WTC11 (cell line): ENCODE data around the gene MPC1. TPM values are rescaled to one million over a fixed set of nuclear protein-coding genes. Genes with fewer than 3 reads are reported as not detected.
"Not testable (repeated sequence)": the region's sequence is repeated elsewhere in the genome, so short reads cannot be mapped to it uniquely, and the experiment has no call there.

ENCODE experiments used
- ATAC-seq: fragments of 200-7000 bp; cut with Tn5 transposase; 2 replicates; pipeline ENCODE4 v1.10.0; 2021; ENCODE audit warnings: mild to moderate bottlenecking, moderate library complexity
- CTCF ChIA-PET: fragments of 300-600 bp; sonication (Branson Sonifier 250); formaldehyde crosslinking; loops from one replicate; lab custom pipeline; 2021; ENCODE audit warnings: antibody characterized with exemption; lab: Charles Lee
- POLR2A ChIA-PET: fragments of 350-600 bp; sonication (Branson Sonifier 250); formaldehyde crosslinking; loops from one replicate; lab custom pipeline; 2021; ENCODE audit warnings: antibody characterized with exemption; lab: Charles Lee
- DNase-seq: peaks from one replicate; pipeline ENCODE4 v3.0.0; 2021; ENCODE audit warnings: low spot score
- H3K27ac Mint-ChIP-seq: 2 replicates; pipeline ENCODE4 v1.8.0; 2021; ENCODE audit warnings: mixed read lengths
- H3K27me3 Mint-ChIP-seq: 2 replicates; pipeline ENCODE4 v1.8.0; 2021; ENCODE audit warnings: low read depth, mild to moderate bottlenecking, moderate library complexity, mixed read lengths
- H3K36me3 Mint-ChIP-seq: 2 replicates; pipeline ENCODE4 v1.8.0; 2021; ENCODE audit warnings: mixed read lengths
- H3K4me1 Mint-ChIP-seq: 2 replicates; pipeline ENCODE4 v1.8.0; 2022; ENCODE audit warnings: mixed read lengths
- H3K4me3 Mint-ChIP-seq: 2 replicates; pipeline ENCODE4 v1.8.0; 2021; ENCODE audit warnings: mild to moderate bottlenecking, moderate library complexity, mixed read lengths
- H3K9me3 Mint-ChIP-seq: 2 replicates; pipeline ENCODE4 v1.8.0; 2021; ENCODE audit warnings: mixed read lengths
- CBFB ChIP-seq: sonication (generic); formaldehyde crosslinking; IDR thresholded peaks from 2 replicates; pipeline ENCODE4 v1.8.1; 2022; ENCODE audit warnings: mild to moderate bottlenecking, low read depth, missing genetic modification reagents
- GABPB1 ChIP-seq: sonication (generic); formaldehyde crosslinking; IDR thresholded peaks from 2 replicates; pipeline ENCODE4 v1.8.1; 2023; ENCODE audit warnings: mild to moderate bottlenecking, missing genetic modification reagents
- HMGA2 ChIP-seq: fragments of 250-450 bp; sonication (Bioruptor Pico); IDR thresholded peaks from 2 replicates; pipeline ENCODE4 v1.4.0; 2021; ENCODE audit warnings: mild to moderate bottlenecking, moderate library complexity
- KAT7 ChIP-seq: sonication (generic); formaldehyde crosslinking; IDR thresholded peaks from 2 replicates; pipeline ENCODE4 v1.8.1; 2023; ENCODE audit warnings: missing genetic modification reagents, mild to moderate bottlenecking, borderline replicate concordance
- MXD4 ChIP-seq: fragments of 250-450 bp; sonication (Bioruptor Pico); IDR thresholded peaks from 2 replicates; pipeline ENCODE4 v1.8.0; 2021; ENCODE audit warnings: mild to moderate bottlenecking, moderate library complexity, borderline replicate concordance
- STAT6 ChIP-seq: sonication (generic); formaldehyde crosslinking; conservative IDR thresholded peaks from 2 replicates; pipeline ENCODE4 v1.8.1; 2023; ENCODE audit warnings: mild to moderate bottlenecking, low read depth, missing genetic modification reagents, moderate library complexity
- USF2 ChIP-seq: sonication (generic); formaldehyde crosslinking; IDR thresholded peaks from 2 replicates; pipeline ENCODE4 v1.8.1; 2023; ENCODE audit warnings: mild to moderate bottlenecking, missing genetic modification reagents, moderate library complexity
- ZNF121 ChIP-seq: sonication (generic); formaldehyde crosslinking; IDR thresholded peaks from 2 replicates; pipeline ENCODE4 v1.8.0; 2023; ENCODE audit warnings: missing genetic modification reagents
- total RNA-seq: library from RNA; stranded (reverse); gene quantifications from 3 replicates; pipeline ENCODE4 v1.2.3, GENCODE V29; 2021
- TF ChIP-seq, protein P1 (sequence below): sonication (generic); formaldehyde crosslinking; IDR thresholded peaks from 2 replicates; pipeline ENCODE4 v1.8.1; 2022; ENCODE audit warnings: mild to moderate bottlenecking, missing genetic modification reagents, moderate library complexity, borderline replicate concordance
- TF ChIP-seq, protein P2 (sequence below): sonication (generic); formaldehyde crosslinking; IDR thresholded peaks from 2 replicates; pipeline ENCODE4 v1.8.0; 2023; ENCODE audit warnings: mild to moderate bottlenecking, missing genetic modification reagents
- TF ChIP-seq, protein P3 (sequence below): sonication (generic); formaldehyde crosslinking; IDR thresholded peaks from 2 replicates; pipeline ENCODE4 v1.8.0; 2023; ENCODE audit warnings: missing genetic modification reagents
- TF ChIP-seq, protein P4 (sequence below): sonication (generic); formaldehyde crosslinking; IDR thresholded peaks from 2 replicates; pipeline ENCODE4 v1.8.1; 2022; ENCODE audit warnings: mild to moderate bottlenecking, moderate library complexity, missing genetic modification reagents
- TF ChIP-seq, protein P5 (sequence below): sonication (generic); formaldehyde crosslinking; IDR thresholded peaks from 2 replicates; pipeline ENCODE4 v1.8.1; 2023; ENCODE audit warnings: mild to moderate bottlenecking, missing genetic modification reagents, borderline replicate concordance

MPC1 gene
- total RNA-seq, 1 experiment from 2014 or later = 10.7 TPM

GRCh38 chr6:166362427-166362826, 20.3 kb downstream of the MPC1 start:
- H3K36me3 Mint-ChIP-seq, POLR2A ChIA-PET, DNase-seq, ATAC-seq, H3K27ac Mint-ChIP-seq, H3K27me3 Mint-ChIP-seq, H3K4me3 Mint-ChIP-seq: not testable (repeated sequence)
- Mint-ChIP-seq H3K4me1 (peaks cover 57% of the 10 kb centered on the region), H3K9me3 (peaks cover 11% of the 10 kb centered on the region)
- CTCF ChIA-PET = interaction anchor here (1.2 kb wide), 1 partner anchor 19 kb away, joined by 5 read pairs; no protein-coding TSS in a partner anchor
- TF ChIP-seq ZNF121 (CRISPR knock-in tag) = peak; percentile 66; the same call in 1 of the 2 replicates

DNA sequence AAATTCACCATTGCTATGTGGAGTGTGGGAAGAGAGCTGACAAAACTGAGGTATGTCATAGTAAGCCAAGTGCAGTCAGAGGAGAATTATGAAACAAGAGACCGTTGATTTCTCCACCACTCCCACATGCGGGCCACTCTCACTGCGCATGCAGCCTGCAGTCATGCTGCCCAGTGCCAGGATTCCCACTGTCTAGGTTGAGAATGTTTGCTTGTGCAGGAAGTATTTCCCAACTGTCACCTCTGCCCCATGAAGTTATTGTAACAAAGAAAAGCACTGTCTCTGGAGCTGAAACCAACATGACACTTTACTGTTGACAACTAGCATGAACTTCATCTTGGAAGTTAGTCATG, 21.7 kb downstream of the MPC1 start:
- Mint-ChIP-seq H3K27me3 (no peaks in the 10 kb centered on the region), H3K4me1 (peaks cover 45% of the 10 kb centered on the region), H3K4me3 (no peak overlapping the region), H3K27ac (peak overlapping the region; percentile 17; the same call in 1 of the 2 replicates), H3K36me3 (no peaks in the 10 kb centered on the region), H3K9me3 (peaks cover 11% of the 10 kb centered on the region)
- ChIA-PET POLR2A (no interaction called here), CTCF (no interaction called here)
- DNase-seq = no peak
- ATAC-seq = no peak
- TF ChIP-seq GABPB1 = peak; percentile 93
- no peak for TF ChIP-seq MXD4 (CRISPR knock-in tag)
- TF ChIP-seq, protein P1, sequence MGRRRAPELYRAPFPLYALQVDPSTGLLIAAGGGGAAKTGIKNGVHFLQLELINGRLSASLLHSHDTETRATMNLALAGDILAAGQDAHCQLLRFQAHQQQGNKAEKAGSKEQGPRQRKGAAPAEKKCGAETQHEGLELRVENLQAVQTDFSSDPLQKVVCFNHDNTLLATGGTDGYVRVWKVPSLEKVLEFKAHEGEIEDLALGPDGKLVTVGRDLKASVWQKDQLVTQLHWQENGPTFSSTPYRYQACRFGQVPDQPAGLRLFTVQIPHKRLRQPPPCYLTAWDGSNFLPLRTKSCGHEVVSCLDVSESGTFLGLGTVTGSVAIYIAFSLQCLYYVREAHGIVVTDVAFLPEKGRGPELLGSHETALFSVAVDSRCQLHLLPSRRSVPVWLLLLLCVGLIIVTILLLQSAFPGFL (CRISPR knock-in tag) = 0 out of 2 replicates have a peak, but pooled peaks have one; percentile 36

DNA sequence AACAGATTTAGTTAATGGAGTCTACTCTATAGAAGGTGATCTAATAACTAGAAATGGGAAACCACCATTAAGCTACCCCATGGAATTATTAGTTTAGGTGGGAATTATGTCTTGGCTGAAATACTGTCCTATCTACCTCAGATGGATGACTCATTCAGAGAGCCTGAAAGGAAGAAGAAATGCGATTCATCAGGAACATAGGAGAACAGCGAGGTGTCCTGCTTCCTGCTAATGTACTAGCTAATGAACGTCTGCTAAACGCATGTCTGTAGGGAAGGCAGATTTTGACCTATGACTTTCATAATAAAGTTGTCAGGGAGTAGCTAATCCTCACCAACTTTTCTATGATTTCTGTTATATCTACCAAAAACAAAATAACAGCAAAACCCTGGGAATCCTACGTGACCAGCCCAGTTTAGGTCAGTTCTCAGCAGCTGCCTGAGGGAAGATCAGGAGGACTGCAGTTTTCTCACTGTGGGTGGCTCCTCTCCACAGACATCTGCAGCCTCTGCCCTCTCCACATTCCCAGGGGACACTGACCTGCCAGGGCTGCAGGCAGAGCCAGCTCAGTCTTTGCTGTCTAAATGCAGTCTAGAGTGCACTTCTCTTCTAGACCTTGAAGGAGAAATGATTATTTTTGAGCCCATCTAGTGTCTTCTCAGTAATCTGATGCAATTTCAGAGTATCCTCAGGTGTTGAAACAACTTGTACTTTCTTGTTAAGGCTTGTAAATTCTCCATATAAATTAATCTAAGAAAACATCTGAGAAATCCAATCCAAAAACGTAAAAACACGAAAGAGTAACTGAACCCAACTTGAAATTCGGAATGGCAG, 22.3 kb downstream of the MPC1 start:
- POLR2A ChIA-PET = no interaction called here
- DNase-seq = no peak
- CTCF ChIA-PET = no interaction called here
- Mint-ChIP-seq H3K36me3 (no peaks in the 10 kb centered on the region), H3K27me3 (no peaks in the 10 kb centered on the region), H3K4me1 (peaks cover 42% of the 10 kb centered on the region), H3K9me3 (peaks cover 11% of the 10 kb centered on the region), H3K4me3 (no peak overlapping the region), H3K27ac (peak overlapping the region; percentile 17; the same call in 1 of the 2 replicates)
- ATAC-seq = peak; percentile 38
- TF ChIP-seq USF2 (CRISPR knock-in tag) = no peak
- TF ChIP-seq, protein P2, sequence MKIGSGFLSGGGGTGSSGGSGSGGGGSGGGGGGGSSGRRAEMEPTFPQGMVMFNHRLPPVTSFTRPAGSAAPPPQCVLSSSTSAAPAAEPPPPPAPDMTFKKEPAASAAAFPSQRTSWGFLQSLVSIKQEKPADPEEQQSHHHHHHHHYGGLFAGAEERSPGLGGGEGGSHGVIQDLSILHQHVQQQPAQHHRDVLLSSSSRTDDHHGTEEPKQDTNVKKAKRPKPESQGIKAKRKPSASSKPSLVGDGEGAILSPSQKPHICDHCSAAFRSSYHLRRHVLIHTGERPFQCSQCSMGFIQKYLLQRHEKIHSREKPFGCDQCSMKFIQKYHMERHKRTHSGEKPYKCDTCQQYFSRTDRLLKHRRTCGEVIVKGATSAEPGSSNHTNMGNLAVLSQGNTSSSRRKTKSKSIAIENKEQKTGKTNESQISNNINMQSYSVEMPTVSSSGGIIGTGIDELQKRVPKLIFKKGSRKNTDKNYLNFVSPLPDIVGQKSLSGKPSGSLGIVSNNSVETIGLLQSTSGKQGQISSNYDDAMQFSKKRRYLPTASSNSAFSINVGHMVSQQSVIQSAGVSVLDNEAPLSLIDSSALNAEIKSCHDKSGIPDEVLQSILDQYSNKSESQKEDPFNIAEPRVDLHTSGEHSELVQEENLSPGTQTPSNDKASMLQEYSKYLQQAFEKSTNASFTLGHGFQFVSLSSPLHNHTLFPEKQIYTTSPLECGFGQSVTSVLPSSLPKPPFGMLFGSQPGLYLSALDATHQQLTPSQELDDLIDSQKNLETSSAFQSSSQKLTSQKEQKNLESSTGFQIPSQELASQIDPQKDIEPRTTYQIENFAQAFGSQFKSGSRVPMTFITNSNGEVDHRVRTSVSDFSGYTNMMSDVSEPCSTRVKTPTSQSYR = no peak
- TF ChIP-seq, protein P3, sequence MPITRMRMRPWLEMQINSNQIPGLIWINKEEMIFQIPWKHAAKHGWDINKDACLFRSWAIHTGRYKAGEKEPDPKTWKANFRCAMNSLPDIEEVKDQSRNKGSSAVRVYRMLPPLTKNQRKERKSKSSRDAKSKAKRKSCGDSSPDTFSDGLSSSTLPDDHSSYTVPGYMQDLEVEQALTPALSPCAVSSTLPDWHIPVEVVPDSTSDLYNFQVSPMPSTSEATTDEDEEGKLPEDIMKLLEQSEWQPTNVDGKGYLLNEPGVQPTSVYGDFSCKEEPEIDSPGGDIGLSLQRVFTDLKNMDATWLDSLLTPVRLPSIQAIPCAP = no peak
- no peak for TF ChIP-seq KAT7 (CRISPR knock-in tag)
- no peak for TF ChIP-seq STAT6
- no peak for TF ChIP-seq HMGA2
- TF ChIP-seq, protein P4, sequence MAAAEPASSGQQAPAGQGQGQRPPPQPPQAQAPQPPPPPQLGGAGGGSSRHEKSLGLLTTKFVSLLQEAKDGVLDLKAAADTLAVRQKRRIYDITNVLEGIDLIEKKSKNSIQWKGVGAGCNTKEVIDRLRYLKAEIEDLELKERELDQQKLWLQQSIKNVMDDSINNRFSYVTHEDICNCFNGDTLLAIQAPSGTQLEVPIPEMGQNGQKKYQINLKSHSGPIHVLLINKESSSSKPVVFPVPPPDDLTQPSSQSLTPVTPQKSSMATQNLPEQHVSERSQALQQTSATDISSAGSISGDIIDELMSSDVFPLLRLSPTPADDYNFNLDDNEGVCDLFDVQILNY (CRISPR knock-in tag) = no peak
- TF ChIP-seq, protein P5, sequence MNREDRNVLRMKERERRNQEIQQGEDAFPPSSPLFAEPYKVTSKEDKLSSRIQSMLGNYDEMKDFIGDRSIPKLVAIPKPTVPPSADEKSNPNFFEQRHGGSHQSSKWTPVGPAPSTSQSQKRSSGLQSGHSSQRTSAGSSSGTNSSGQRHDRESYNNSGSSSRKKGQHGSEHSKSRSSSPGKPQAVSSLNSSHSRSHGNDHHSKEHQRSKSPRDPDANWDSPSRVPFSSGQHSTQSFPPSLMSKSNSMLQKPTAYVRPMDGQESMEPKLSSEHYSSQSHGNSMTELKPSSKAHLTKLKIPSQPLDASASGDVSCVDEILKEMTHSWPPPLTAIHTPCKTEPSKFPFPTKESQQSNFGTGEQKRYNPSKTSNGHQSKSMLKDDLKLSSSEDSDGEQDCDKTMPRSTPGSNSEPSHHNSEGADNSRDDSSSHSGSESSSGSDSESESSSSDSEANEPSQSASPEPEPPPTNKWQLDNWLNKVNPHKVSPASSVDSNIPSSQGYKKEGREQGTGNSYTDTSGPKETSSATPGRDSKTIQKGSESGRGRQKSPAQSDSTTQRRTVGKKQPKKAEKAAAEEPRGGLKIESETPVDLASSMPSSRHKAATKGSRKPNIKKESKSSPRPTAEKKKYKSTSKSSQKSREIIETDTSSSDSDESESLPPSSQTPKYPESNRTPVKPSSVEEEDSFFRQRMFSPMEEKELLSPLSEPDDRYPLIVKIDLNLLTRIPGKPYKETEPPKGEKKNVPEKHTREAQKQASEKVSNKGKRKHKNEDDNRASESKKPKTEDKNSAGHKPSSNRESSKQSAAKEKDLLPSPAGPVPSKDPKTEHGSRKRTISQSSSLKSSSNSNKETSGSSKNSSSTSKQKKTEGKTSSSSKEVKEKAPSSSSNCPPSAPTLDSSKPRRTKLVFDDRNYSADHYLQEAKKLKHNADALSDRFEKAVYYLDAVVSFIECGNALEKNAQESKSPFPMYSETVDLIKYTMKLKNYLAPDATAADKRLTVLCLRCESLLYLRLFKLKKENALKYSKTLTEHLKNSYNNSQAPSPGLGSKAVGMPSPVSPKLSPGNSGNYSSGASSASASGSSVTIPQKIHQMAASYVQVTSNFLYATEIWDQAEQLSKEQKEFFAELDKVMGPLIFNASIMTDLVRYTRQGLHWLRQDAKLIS (CRISPR knock-in tag) = no peak
- no peak for TF ChIP-seq CBFB (CRISPR knock-in tag)
